Left cardiac atrium (tissue), 4 donors: ENCODE data around the gene KCND2. TPM values are rescaled to one million over a fixed set of nuclear protein-coding genes. Genes with fewer than 3 reads are reported as not detected.

Source experiments
- ATAC-seq, 2 donors: fragments of 200-7000 bp; cut with Tn5 transposase; one replicate each; pipeline ENCODE4 v1.9.1; 2020; ENCODE audit warnings: mild to moderate bottlenecking in 2 of 2, moderate library complexity in 2 of 2
- DNase-seq: peaks from one replicate; pipeline ENCODE4 v3.0.0-alpha.2; 2020
- intact Hi-C, 2 donors: fragments of 100-400 bp; cut with DNase I; formaldehyde crosslinking; loops; one replicate each; pipeline versions ENCODE4 v1.14.1 to v1.15.1; 2022 to 2023
- total RNA-seq, 2 donors: library from RNA; stranded (reverse); fragmentation: NEBNext Ultra II Directional; extraction: Animal tissue kit (Norgen Biotek cat#: 25700); gene quantifications; one replicate each; pipeline ENCODE4 v1.2.1, GENCODE V29; 2021
- donor health status: DM: no; HTN: yes; CAD: no.
- donor health status: DM: no; HTN: yes; CAD: no; lungs with severe emphysema.
- donor health status: DM: yes; HTN: yes; CAD: no.
- donor health status: Dilated cardiomyopathy.

The KCND2 gene
- total RNA-seq, 2 donors from 2014 or later: 0.21 to 0.41 TPM

DNA sequence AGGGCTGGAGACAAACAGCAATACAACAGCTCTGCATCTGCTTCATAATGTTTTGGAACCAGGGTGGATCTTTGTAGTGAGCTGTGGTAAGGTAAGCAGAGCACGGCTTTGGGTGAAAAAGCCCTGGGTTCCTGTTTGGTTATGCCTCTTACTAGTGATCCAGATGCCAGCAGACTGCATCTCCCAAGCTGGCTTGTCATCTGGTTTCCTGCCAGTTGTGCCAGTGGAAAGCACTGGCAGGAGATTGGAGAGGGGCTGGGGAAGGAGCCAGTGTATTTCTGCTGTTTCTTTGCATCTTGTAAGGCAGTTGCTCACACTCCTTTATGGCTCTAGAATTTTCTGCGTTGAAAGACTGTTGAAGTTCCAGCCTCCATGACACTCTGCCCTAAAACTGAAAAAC is 447.3 kb downstream of the KCND2 start:
- ATAC-seq: no peak
- no peak for DNase-seq
- intact Hi-C loops: no loop called here

DNA sequence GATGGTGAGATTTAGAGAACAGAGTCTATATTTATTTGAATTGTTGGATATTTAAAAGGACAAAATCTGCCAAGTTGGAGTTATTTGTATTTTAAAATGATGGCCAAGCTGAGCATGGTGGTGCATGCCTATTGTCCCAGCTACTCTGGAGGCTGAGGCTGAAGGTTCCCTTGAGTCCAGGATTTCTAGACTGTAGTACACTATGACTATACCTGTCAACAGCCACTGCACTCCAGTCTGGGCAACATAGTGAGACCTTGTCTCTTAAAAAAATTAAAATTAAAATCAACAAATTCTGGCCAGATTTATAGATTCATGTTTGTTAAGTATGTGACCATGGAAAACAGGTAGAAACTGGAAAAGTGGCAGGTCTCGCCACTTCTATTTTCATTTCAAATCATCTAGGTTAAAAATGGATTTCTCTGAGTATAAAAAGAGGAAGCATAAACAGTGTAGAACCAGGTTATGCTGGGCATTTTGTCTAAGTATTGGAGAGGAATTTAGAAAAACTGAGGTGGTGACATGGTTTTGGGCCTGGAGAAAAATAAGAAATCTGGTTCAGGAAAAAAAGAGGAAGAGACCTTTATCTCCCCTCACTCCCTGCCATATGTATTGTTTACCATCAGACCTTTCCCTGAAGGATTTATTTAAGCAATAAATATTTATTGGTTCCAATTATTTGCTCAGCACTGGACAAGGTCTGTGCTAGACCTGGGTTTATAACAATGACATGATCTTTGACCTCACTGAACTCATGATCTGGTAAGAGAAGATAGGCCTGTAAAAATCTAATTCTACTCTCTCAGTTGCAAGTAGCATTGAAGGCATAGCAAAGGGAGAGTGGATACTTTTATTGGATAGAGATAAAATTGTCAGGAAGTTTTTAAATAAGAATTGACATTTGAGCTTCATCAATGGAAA is 450.8 kb downstream of the KCND2 start:
- no peak for DNase-seq
- ATAC-seq: no peak
- intact Hi-C loops: no loop called here

DNA sequence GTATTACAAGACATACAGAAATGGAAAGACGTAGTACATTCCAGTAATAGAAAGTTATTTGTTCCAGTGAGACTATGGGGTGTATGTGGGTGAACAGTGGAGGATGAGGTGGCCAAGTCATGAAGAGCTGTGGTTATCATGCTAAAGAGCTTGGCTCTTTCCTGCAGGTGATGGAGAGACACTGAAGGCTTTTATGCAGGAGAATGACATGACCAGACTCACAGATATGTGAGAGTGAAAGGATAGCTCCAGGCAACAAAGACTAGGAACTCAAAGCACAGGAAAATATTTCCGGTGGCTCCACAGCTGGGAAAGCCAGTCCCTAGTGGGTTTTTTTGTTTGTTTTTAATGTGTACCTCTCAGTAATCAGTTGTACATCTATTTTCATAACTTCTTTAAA is 451.5 kb downstream of the KCND2 start:
- intact Hi-C loops: no loop called here
- no peak for ATAC-seq
- DNase-seq: no peak

DNA sequence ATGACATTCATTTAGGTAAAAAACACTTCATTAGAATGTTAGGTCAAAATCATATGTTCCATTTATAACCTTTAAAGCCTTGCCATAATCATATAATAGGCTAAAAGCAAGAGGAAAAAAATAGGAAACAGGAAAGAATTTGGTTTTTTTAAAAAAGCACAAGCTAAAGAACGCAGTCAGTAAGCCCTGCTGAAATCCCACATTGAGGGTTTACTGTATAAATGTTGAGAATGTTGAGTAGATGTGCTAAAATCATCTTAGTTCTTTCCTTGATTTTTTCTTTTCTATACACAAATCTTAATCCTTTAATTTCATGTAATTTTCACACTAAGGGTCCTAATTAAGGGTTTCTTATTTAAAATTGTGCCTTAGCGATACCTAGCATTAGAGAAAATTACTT is 452.0 kb downstream of the KCND2 start:
- ATAC-seq: no peak
- no peak for DNase-seq
- intact Hi-C loops: no loop called here

DNA sequence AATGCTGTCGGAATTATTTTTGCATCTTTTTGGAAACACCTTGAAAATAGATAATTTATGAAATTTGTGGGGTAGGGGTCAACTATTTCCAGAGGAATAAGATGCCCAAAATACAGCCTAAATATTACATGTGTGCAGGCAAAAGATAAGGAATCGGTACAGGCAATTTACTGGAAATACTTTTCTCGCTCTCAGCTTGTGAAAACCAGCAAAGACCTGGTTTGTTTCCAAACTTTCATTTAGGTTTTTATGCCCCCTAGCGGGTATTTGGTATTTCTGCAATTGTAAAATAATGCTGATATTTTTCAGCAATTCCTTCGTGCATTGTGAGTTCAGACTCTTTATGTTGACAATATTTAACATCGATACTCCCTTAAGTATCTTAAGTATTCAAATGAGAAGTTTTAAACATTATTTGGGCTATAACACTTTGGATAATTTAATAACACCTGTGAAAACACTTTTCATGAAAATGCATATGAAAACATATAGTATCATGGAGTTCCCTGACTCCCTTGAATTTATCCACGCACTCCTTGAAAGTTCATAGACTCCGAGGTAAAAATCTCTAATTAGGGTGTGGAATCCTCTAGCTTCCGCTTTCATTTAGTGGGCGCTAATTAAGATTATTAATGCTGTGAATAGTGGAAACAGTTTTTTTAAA is 452.5 kb downstream of the KCND2 start:
- no peak for ATAC-seq
- intact Hi-C loops: no loop called here
- no peak for DNase-seq

- intact Hi-C loops: no loop called here
- ATAC-seq (no peak), DNase-seq (no peak)
Measured at GRCh38 chr7:120729245-120729644, 456.3 kb downstream of the KCND2 start.

DNA sequence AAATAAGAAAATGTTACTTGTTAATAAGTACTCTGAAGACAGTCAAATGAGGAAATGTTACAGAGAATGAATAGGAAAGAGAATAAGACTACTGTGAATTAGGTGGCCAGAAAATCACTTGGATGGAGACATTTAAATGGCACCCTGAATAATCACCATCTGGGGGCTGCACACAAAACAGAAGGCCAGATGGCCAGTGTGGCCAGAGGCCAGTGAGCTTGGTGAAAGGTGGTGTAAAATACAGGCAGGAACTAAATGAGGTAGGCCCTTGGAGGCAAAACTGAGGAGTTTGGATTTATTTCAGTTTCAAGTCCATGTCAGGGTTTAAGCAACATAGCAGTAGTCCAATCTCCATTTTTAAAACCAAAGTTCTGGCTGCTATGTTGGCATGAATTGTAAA is 458.3 kb downstream of the KCND2 start:
- intact Hi-C loops: no loop called here
- DNase-seq (no peak), ATAC-seq (no peak)

DNA sequence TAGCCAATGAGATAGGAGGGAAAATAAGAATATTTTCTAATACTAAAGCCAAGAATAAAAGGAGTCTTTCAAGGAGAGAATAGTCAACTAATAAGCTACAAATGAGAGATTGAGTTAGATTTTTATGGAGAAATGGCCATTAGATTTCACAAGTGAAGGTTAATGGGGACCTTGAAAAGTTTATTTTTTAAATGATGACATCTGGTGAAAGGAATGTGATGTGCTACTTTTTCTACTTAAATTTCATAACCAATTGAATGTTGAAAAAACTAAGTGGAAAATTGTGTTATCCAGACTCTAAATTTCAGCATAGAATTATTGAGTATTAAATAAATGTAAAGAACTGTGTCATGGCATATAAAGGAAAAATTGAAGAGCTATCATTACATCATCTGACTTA is 459.3 kb downstream of the KCND2 start:
- ATAC-seq (no peak), DNase-seq (no peak)
- intact Hi-C loops: no loop called here

- DNase-seq (no peak), ATAC-seq (no peak)
- intact Hi-C loops: no loop called here
Measured at GRCh38 chr7:120733143-120733542, 460.2 kb downstream of the KCND2 start.

- ATAC-seq (no peak), DNase-seq (no peak)
- intact Hi-C loops: no loop called here
Measured at GRCh38 chr7:120733835-120734234, 460.9 kb downstream of the KCND2 start.

DNA sequence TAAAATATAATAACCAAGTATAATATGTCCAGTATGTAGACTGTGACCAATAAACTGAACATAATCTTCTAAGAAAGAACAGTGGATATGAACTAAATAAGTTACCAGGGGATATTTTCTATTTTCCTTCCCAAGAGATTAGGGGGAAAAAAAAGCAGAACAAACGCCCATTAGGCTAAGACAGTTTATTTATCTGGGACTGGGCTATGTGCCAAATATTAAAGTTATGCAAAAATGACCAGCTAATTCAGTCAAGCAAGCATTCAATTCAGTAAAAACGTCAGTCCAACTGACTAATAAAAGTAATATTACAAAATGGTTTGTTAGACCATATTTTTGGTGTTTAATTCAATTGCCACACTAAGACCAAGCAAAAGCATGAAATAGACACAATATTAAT is 462.8 kb downstream of the KCND2 start:
- no peak for ATAC-seq
- intact Hi-C loops: no loop called here
- DNase-seq: no peak

DNA sequence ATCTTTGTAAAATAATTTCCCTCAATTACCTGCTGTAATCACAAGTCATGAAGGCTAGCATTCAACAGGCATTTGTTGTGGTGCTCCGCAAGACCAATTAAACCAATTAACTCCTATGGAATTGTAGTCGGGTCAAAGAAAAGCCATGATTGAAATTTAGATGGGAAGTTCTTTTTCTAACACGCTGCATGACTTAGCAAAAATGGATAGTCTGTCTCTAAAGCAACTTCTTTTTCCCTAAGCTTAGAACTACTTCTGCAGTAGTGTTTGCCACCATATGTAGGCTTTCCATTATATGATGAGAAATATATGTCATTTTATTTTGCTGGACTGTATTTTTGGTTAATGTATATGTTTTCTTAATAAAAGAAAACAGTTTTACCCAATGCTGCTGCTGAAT is 465.8 kb downstream of the KCND2 start:
- ATAC-seq (no peak), DNase-seq (no peak)
- intact Hi-C loops: no loop called here

DNA sequence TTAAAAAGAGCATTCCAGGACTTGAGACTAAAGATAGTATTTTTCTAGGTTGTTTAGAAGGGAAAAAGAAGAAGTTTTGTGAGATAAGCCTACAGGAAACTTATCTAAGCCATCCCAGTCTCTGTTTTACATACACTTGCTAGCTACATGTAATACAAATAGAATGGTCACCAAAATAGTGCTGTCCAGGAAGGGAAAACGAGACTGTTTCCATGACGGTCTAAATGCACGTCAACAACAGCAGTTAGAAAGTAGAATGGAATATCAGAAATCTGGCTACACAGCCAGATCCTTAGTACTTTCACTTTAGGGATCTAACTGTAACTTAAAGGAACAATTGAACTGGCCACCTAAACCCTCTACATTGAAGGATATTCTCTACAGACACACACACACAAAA is 467.4 kb downstream of the KCND2 start:
- intact Hi-C loops: no loop called here
- DNase-seq (no peak), ATAC-seq (no peak)

GRCh38 chr7:120741371-120742042 is 468.5 kb downstream of the KCND2 start:
- intact Hi-C loops: no loop called here
- DNase-seq (no peak), ATAC-seq (no peak)

- DNase-seq (no peak), ATAC-seq (no peak)
- intact Hi-C loops: no loop called here
Measured at GRCh38 chr7:120742372-120742771, 469.4 kb downstream of the KCND2 start.

DNA sequence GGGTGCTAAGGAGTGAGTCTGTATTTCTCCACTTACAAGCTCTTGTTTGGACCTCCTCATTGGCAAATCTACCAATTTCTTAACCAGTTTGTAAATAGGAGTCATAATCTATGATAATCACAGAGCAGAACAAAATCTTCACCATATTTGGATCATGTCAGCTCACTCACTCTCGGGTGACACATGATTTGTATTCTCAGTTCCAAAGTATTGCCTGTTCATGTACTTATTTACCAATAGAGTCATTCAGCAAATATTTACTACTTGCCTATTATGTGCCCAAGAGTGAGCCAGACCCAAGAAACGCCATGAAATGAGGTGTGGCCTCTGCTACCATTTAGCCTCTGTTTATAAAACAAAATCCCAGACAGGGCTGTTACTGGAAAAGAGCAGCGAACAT is 470.2 kb downstream of the KCND2 start:
- no peak for DNase-seq
- intact Hi-C loops: no loop called here

DNA sequence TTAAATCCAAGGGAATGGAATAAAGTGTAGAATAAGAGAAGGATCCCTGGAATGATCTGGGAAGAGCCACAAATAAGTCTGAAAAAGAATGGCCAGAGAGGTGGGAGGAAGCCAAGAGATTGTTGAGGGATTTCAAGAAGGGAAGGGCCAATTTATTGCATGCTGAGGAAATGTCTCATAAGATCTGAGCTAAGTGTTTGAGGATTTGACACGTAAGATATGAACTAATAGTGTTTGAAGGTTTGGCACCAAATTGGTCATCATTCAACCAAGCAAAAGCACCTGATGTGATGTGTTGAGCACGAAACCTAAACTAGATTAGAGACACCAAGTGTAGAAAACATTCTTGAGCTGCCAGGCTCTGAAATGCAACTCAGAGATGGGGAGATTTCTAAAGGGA is 487.1 kb downstream of the KCND2 start:
- intact Hi-C loops: no loop called here
- ATAC-seq (no peak), DNase-seq (no peak)

More for the DNA sequence above, 470.2 kb downstream of the KCND2 start:
- no peak for ATAC-seq

- intact Hi-C loops: no loop called here
- DNase-seq: no peak
- no peak for ATAC-seq
Measured at GRCh38 chr7:120760851-120761250, 487.9 kb downstream of the KCND2 start.

DNA sequence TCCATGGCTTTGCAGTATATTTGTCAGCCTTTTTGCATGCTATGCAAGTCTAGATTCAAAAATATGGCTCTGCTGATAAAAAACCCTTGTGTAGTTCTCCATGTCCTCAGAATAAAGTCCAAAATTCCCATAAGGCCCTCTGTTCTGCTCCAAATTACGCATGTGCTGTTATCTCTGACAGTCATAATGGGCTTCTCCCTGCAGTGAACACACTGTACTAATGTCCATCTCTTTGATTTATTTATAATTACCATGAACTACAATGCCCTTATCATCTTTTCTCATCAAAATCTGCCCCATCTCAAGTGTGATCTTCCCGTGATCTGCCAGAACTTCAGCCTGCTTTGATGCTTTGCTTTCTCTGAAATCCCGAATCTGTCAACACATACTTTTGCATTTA is 497.2 kb downstream of the KCND2 start:
- intact Hi-C loops: no loop called here
- ATAC-seq (no peak), DNase-seq (no peak)

GRCh38 chr7:120774481-120774880 is 501.5 kb downstream of the KCND2 start:
- ATAC-seq: no peak

More at GRCh38 chr7:120774481-120774880, 501.5 kb downstream of the KCND2 start:
- DNase-seq: no peak
- intact Hi-C loops: no loop called here
